GM21381 (cell line): ENCODE data around the gene MS4A8.

Experiments used
- ATAC-seq: cut with Tn5 transposase; IDR thresholded peaks from one replicate; pipeline ENCODE4 v1.9.1; 2021; ENCODE audit warnings: mild to moderate bottlenecking, moderate library complexity; ENCODE audit not compliant: unreplicated experiment

MS4A8 gene

DNA sequence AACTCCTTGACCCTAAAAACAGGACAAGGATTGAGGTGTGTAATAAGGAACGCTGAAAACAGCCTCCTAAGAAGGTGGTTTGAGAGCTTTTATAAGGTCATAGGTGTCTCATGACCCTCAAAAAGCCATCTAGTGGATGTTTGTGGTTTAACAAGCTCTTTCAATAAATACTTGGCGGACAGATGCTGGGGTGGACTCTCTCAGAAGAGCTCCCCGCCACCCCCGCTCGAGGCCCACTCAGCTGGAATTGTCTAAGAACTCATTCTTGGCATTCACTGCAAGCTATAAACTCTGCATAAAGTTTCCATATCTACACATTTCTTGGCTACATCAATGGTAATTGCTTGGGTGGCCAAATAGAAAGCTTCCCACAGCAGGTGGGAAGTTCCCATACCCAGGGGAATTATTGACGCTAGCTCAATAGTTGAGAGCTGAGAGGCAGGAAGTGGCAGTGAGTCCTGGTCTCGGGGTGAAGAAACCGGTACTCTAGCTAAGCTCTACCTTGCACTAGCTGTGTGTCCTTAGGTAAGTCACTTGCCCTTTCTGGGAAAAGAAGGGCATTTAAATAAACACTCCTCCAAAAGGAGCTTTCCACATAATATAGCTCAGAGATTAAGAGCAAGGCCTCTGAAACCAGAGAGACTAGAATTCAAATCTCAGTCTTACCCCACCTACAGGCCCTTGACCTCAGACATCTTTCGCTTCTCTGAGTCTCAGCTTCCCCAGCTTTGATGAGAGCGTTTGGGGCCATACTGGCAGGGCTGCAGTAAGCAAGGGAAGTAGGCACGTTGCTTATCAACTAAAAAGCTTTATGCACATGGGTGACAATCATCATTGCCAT is 63.7 kb downstream of the MS4A8 start:
- ATAC-seq = peak; percentile 67

DNA sequence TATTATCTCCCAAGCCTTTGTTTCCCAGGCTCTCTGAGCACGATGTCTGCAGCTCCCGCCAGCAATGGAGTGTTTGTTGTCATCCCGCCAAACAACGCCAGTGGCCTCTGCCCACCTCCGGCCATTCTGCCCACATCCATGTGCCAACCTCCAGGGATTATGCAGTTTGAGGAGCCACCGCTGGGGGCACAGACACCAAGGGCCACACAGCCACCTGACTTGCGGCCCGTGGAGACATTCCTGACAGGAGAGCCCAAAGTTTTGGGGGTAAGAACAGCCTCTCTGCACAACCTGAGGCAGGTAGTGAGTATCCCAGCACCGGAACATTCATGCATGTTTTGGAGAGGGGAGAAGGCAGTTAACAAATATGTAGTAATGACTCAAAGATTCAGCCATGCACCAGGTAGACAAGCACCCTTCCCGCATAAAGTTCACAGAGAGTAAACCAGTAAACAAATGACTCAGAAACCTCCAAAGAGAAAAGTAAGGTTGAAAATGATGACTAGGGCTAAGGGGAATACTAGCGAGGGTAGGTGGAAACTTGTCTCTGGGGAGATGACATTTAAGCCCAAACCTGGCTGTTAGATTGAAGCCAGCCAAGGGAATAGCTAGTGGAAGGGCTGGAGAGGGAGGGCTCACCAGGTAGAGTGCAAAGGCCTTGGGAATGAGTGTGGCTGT is 64.4 kb downstream of the MS4A8 start:
- peak; percentile 26 for ATAC-seq

DNA sequence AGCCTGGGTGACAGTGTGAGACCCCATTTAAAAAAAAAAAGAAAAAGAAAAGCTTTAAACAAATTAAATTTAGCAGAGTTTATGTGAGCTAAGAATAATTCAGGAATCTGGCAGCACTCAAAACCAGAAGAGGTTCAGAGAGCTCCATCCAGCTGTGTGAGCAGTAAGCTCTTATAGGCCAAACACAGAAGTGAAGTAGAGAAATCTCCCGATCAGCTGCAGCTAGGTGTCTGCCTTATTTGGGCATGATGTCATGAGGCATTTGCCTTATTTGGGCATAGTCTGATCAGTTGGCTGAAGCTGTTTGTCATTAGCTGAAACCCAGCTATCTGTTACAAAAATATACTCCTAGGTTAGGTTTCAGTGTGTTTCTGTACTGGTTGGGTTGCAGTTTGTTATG is 65.5 kb downstream of the MS4A8 start:
- ATAC-seq = peak; percentile 39

DNA sequence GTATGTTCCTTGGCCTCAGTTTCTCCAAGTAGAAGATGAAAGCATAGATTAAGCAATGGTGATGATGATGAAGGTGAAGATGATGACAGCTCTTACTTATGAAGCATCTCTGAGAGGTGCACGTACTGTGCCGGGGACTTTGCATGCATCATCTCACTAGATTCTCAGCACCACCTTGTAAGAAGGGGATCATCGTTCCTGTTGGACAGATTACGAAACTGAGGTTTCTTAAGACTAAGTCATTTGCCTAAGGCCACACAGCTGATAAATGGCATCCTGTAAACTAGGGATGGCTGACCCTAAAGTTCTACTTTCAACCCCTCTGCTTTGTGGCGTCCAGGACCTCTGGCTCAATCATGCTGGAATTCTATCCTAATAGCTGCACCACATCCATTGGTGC is 65.9 kb downstream of the MS4A8 start:
- ATAC-seq = no peak
